Measurements from ENCODE around the gene PILRA.
"Not testable (repeated sequence)": the region's sequence is repeated elsewhere in the genome, so short reads cannot be mapped to it uniquely, and the experiment has no call there.

DNA sequence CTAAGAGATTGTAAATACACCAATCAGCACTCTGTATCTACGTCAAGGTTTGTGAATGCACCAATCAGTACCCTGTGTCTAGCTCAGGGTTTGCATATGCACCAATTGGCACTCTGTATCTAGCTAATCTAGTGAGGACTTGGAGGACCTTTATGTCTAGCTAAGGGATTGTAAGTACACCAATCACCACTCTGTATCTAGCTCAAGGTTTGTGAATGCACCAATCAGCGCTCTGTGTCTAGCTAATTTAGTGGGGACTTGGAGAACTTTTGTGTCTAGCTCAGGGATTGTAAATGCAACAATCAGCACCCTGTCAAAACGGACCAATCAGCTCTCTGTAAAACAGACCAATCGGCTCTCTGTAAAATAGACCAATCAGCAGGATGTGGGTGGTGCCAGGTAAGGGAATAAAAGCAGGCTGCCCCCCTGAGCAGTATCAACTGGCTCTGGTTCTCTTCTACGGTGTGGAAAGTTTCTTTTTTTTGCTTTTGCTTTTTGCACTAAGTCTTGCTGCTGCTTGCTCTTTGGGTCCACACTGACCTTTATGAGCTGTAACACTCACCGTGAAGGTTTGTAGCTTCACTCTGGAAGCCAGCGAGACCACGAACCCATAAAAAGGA is 9.1 kb downstream of the PILRA start:
- TF ChIP-seq, protein P1, sequence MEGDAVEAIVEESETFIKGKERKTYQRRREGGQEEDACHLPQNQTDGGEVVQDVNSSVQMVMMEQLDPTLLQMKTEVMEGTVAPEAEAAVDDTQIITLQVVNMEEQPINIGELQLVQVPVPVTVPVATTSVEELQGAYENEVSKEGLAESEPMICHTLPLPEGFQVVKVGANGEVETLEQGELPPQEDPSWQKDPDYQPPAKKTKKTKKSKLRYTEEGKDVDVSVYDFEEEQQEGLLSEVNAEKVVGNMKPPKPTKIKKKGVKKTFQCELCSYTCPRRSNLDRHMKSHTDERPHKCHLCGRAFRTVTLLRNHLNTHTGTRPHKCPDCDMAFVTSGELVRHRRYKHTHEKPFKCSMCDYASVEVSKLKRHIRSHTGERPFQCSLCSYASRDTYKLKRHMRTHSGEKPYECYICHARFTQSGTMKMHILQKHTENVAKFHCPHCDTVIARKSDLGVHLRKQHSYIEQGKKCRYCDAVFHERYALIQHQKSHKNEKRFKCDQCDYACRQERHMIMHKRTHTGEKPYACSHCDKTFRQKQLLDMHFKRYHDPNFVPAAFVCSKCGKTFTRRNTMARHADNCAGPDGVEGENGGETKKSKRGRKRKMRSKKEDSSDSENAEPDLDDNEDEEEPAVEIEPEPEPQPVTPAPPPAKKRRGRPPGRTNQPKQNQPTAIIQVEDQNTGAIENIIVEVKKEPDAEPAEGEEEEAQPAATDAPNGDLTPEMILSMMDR (IDR thresholded peaks at IDR 0.05 in 4 of 5, conservative IDR thresholded peaks at IDR 0.05 in 1 of 5) = not testable (repeated sequence)
- TF ChIP-seq POLR2A (IDR thresholded peaks at IDR 0.05) = not testable (repeated sequence)

Measured in gastrocnemius medialis (tissue), 4 donors.